Posterior cingulate gyrus (tissue), 11 donors: ENCODE data around the gene MRPL10.
A peak's percentile ranks its signal among the peaks of the same experiment; 100 is the strongest.

Experiments used
- DNase-seq, 10 donors: peaks; one replicate each; pipeline versions ENCODE4 v3.0.0 to v3.0.0-alpha.2; 2020 to 2021; ENCODE audit warnings: mixed read lengths in 3 of 10
- intact Hi-C: fragments of 100-400 bp; cut with DNase I; formaldehyde crosslinking; loops from one replicate; pipeline ENCODE4 v1.15.1; 2023

Gene MRPL10

GRCh38 chr17:47841488-47842291 is 10.3 kb upstream of the MRPL10 start:
- intact Hi-C loops, result loop anchor here (1.0 to 10.0 kb wide), 3 partner anchors 49 to 181 kb away; partner anchors contain the start of gene CDK5RAP3

GRCh38 chr17:47840742-47841487 is 9.6 kb upstream of the MRPL10 start, which contains the start of gene SCRN2:
Gene SCRN2, minus strand, starts transcription at chr17:47841273. Its CDS starts 430 bp downstream, at chr17:47840843.
- peak; percentile 77 to 98 (median 87) for DNase-seq
- intact Hi-C loops, result loop anchor here (1.0 to 10.0 kb wide), 3 partner anchors 49 to 181 kb away; partner anchors contain the start of gene CDK5RAP3

More at GRCh38 chr17:47841488-47842291, 10.3 kb upstream of the MRPL10 start:
- DNase-seq, result peak in 1 of 10 donors; percentile 63

- peak in 2 of 10 donors; percentile 52 to 60 for DNase-seq
- intact Hi-C loops, result loop anchor here (5.0 to 10.0 kb wide), 2 partner anchors 135 to 182 kb away; partner anchors contain the start of gene CDK5RAP3
Observed at GRCh38 chr17:47840001-47840741, 8.8 kb upstream of the MRPL10 start.

- no peak for DNase-seq
- intact Hi-C loops, result no loop called here
Observed at GRCh38 chr17:47839071-47839470, 7.7 kb upstream of the MRPL10 start.

GRCh38 chr17:47838636-47839035 is 7.3 kb upstream of the MRPL10 start:
- intact Hi-C loops, result no loop called here
- peak in 1 of 10 donors; percentile 62 for DNase-seq

GRCh38 chr17:47837401-47838039 is 6.2 kb upstream of the MRPL10 start:
- peak in 1 of 10 donors; percentile 71 for DNase-seq

GRCh38 chr17:47836601-47837000 is 5.3 kb upstream of the MRPL10 start:
- peak in 1 of 10 donors; percentile 76 for DNase-seq
- intact Hi-C loops, result no loop called here

More at GRCh38 chr17:47837401-47838039, 6.2 kb upstream of the MRPL10 start:
- intact Hi-C loops, result no loop called here

GRCh38 chr17:47834756-47835155 is 3.4 kb upstream of the MRPL10 start:
- no peak for DNase-seq
- intact Hi-C loops, result no loop called here

GRCh38 chr17:47831934-47832327 is 590 bp upstream of the MRPL10 start:
- DNase-seq, result peak in 1 of 10 donors; percentile 47
- intact Hi-C loops, result no loop called here

- peak in 2 of 10 donors; percentile 21 to 56 for DNase-seq
- intact Hi-C loops, result no loop called here
Observed at GRCh38 chr17:47830396-47831002, 842 bp downstream of the MRPL10 start.

GRCh38 chr17:47829870-47830269 is 1.5 kb downstream of the MRPL10 start:
- peak in 1 of 10 donors; percentile 2 for DNase-seq
- intact Hi-C loops, result no loop called here

GRCh38 chr17:47823519-47823918 is 7.8 kb downstream of the MRPL10 start:
- peak in 2 of 10 donors; percentile 32 for DNase-seq
- intact Hi-C loops, result no loop called here

- intact Hi-C loops, result no loop called here
- peak in 3 of 10 donors; percentile 4 to 60 (median 26) for DNase-seq
Observed at GRCh38 chr17:47822785-47823184, 8.6 kb downstream of the MRPL10 start.

- intact Hi-C loops, result no loop called here
- DNase-seq, result peak; percentile 71 to 97 (median 81)
Observed at GRCh38 chr17:47821424-47822391, 9.6 kb downstream of the MRPL10 start, which contains the start of gene OSBPL7. Gene OSBPL7, minus strand, starts transcription at chr17:47821794. Its CDS starts 1,516 bp downstream, at chr17:47820278.

GRCh38 chr17:47821031-47821423 is 10.3 kb downstream of the MRPL10 start:
- intact Hi-C loops, result no loop called here
- DNase-seq, result peak in 4 of 10 donors; percentile 23 to 79 (median 56)

GRCh38 chr17:47820033-47820789 is 11.1 kb downstream of the MRPL10 start:
- intact Hi-C loops, result no loop called here
- DNase-seq, result peak in 3 of 10 donors; percentile 22 to 66 (median 45)

GRCh38 chr17:47819475-47819874 is 11.9 kb downstream of the MRPL10 start:
- peak in 3 of 10 donors; percentile 5 to 47 (median 32) for DNase-seq
- intact Hi-C loops, result no loop called here
